Stimulated activated CD8-positive, alpha-beta memory T cell treated with anti-CD3 and anti-CD28 coated beads, Interleukin-7, amount 100 ng/mL, for 24 hours (primary cell): ENCODE results near the gene DOCK6.
"Not testable (repeated sequence)": the region's sequence is repeated elsewhere in the genome, so short reads cannot be mapped to it uniquely, and the experiment has no call there.

Source experiments
- DNase-seq: peaks from one replicate; pipeline ENCODE4 v3.0.0-alpha.2; 2020; ENCODE audit warnings: low read depth

Gene DOCK6

GRCh38 chr19:11196406-11197287 lies 65.7 kb downstream of the DOCK6 start:
- DNase-seq = no peak

DNA sequence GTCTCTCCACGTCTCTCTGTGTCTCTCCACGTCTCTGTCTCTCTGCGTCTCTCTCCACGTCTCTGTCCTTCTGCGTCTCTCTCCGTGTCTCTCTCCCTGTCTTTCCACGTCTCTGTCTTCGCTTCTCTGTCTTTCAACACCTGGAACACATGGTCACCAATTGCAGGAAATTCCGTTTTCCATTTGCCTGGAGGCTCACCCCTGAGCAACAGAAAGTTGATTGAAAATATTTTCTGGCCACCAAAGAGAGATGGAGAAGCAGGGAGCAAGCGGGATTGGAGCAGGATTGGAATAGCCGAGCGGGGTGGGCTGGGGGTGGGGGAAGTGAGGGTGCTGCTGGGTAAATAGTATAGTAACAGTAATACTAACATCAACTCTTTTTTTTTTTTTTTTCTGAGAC lies 66.6 kb downstream of the DOCK6 start:
- no peak for DNase-seq

GRCh38 chr19:11194656-11195558 lies 67.4 kb downstream of the DOCK6 start:
- no peak for DNase-seq

- DNase-seq = no peak
These were observed 68.2 kb downstream of the DOCK6 start for GRCh38 chr19:11194173-11194572.

DNA sequence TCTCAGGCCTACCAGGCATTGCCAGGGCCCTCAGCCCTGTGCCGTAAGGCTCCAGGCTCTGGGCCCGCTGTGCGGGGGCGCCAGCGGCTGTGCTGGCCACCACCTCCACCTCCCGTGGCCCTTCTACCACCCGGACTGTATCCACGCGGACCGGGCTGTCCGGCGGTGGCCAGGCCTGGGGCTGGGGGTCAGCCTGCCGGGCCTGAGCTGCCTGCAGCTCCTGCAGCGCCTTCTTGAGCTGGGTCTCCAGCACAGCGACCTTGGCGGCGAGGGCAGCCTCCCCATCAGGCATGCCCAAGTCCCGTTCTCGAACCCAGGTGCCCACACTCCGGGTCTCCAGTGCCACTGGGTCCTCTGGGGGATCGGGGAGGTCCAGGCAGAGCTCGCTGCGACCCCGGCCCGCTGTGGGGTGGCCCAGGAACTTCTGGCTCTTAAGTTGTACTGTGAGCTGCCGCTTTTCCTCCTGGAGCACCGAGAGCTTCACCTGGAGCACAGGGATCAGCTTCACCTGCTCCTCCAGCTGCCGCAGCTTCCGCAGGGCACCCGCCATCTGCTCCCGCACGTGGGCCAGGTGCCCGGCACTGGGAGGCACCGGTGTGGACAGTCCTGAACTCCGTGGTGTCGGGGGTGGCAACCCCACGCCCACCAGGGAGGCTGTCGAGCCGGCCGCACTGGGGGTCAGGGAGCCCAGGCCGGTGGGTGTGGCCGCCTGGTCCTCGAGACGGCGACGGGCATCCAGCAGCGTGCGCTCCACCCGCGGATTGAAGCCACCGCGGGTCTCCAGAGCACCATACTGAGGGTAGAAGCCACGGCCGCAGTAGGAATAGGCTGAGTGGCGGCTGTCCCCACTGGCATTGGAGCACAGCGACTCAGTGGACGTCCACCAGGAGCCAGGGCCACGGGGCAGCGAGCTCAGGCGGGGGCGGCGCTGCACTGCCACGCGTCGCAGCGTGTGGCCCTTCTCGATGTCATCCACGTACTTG lies 69.1 kb downstream of the DOCK6 start:
- no peak for DNase-seq

DNA sequence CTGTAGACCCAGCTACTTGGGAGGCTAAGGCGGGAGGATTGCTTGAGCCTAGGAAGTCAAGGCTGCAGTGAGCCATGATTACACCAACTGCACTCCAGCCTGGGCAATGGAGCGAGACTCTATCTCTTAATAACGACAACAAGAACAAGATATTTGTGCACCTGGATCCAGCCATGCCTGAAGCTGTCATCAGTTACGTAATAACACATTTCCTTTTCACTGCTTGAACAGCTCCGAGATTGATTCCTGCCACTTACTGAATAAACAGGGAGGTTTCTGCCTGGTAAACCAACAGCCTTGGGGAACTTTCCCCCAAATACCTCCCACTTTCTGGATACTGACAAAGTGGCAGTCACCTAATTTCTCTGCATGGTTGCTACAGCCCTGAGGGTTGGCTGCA lies 70.4 kb downstream of the DOCK6 start:
- DNase-seq = no peak

DNA sequence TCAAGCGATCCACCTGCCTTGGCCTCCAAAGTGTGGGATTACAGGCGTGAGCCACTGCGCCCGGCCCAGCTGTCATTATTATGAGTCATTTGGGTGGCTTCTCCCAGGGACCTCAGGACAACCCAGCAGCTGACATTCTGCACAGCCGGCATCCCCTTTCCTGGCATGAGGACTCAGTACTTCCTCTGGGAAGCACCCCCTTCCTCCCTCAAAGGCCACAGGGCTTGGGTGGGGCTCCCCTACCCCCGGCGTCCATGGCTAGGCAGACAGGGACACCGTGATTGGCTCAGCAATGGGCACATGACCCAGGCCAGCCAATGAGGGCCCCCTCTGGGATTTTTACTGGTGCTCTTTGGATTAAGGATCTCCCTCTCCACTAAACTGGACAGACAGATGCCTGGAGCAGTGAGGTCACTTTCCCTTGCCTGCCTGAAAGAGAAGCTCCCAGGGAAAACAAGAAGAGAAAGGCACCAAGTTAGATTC lies 71.0 kb downstream of the DOCK6 start:
- no peak for DNase-seq

DNA sequence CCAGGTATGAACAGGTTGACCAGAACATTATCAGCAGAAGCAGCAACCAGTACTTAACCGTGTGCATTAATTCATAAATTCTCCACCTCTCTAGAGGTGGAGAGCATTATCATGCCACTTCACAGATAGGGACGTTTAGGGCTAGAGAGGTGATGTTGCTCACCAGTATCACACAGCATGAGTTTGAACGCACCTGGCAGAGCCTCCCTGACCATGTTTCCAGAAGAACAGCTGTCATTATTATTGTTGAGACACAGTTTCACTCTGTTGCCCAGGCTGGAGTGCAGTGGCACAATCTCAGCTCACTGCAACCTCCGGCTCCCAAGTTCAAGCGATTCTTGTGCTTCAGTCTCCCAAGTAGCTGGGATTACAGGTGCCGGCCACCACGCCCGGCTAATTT lies 71.8 kb downstream of the DOCK6 start:
- DNase-seq = no peak

DNA sequence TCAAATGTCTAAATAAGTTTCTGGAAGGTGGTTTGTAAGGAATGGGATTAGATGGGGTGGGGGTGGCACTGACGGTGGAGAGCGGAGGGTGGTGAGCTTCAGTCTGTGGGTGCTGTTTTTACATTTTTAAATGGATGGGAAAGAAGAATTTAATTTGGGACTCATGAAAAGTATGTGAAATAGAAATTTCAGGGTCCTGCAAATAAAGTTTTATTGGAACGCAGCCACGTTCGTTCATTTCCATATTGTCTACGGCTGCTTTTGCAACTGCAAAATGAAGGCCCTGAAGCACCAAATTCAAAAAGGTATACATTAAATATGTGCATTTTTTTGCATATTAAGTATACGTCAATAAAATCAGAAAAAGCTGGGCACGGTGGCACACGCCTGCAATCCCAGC lies 74.9 kb downstream of the DOCK6 start:
- DNase-seq = no peak

- no peak for DNase-seq
These were observed 79.3 kb downstream of the DOCK6 start for GRCh38 chr19:11182994-11183393.

GRCh38 chr19:11181488-11181887 lies 80.8 kb downstream of the DOCK6 start:
- DNase-seq = no peak

- not testable (repeated sequence) for DNase-seq
These were observed 81.3 kb downstream of the DOCK6 start for GRCh38 chr19:11180975-11181374.

- no peak for DNase-seq
These were observed 82.0 kb downstream of the DOCK6 start for GRCh38 chr19:11180346-11180745.

- no peak for DNase-seq
These were observed 82.5 kb downstream of the DOCK6 start for GRCh38 chr19:11179716-11180297.

DNA sequence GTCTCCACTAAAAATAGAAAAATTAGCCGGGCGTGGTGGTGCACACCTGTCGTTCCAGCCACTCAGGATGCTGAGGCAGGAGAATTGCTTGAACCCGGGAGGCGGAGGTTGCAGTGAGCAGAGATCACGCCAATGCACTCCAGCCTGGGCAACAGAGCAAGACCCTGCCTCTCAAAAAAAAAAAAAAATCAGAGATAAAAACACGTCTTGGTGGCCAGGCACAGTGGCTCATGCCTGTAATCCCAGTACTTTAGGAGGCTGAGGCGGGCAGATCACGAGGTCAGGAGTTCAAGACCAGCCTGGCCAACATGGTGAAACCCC lies 83.2 kb downstream of the DOCK6 start:
- not testable (repeated sequence) for DNase-seq

DNA sequence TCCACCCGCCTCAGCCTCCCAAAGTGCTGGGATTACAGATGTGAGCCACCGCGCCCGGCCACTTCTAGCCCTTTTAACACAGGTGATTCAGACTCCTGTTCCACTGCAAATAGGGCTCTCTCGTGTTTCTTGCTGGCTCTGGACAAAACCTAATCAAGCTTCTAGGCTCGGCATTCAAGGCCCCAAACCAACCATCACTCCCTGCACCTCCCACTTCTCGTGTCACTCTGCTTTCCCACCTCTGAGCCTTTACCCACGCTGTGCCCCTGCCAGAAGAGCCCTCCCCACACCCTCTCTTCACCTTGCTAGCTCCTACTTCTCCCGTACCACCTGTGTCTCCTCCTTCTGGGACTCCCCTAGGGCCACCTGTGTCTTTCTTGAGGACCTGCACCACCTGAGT lies 84.7 kb downstream of the DOCK6 start:
- no peak for DNase-seq

GRCh38 chr19:11176466-11177193 lies 85.7 kb downstream of the DOCK6 start:
- no peak for DNase-seq

DNA sequence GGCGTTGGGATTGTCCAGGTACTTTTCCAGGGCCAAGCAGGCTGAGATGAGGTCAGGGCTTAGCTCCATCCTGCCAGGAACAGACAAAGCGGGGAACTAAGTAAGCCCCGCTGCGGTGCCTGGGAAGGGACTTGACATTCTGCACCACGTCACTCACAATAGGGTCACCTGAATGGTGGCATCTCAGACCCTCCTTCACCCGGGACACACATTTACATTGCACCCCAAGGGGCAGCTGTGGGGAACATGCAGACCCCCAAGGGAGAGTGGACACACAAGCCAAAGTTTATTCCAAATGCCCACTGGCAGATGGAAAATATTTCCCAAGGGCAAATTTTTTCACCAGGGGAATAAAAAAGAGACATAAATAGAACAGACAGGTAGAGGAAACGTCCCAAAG lies 86.4 kb downstream of the DOCK6 start:
- no peak for DNase-seq

DNA sequence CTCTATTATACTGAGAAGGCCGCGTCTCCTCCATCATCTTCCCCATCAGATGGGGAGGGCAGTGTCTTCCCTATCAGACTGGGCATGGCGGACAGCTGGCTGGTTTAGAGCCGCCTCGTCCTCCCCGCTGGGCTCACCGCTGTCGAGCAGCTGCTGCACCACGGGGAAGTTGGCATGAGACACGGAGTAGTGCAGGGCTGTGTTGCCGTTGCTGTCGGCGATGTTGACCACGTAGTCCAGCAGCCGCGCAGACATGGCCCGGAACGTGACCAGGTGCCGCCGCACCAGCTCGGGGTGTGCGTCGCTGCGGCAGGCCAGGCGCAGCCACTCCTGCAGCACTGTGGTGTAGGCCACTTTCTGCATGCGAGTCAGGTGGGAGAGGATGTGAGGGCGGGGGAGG lies 88.0 kb downstream of the DOCK6 start:
- no peak for DNase-seq

GRCh38 chr19:11173516-11174155 lies 88.7 kb downstream of the DOCK6 start:
- no peak for DNase-seq
